GM12878 (cell line): Measurements from ENCODE around the gene CRKL. TPM values are rescaled to one million over a fixed set of nuclear protein-coding genes. Genes with fewer than 3 reads are reported as not detected.

Source experiments
- ATF7 ChIP-seq: fragments of 450-650 bp; IDR thresholded peaks from 2 replicates; pipeline ENCODE4 v1.6.1; 2016; ENCODE audit warnings: low read depth, mild to moderate bottlenecking
- CBFB ChIP-seq: IDR thresholded peaks from 2 replicates; pipeline ENCODE4 v1.6.1; 2016; ENCODE audit warnings: antibody characterized with exemption, low read depth
- CREB1 ChIP-seq: IDR thresholded peaks from 2 replicates; pipeline ENCODE4 v1.6.1; 2012; ENCODE audit warnings: low read depth, mild to moderate bottlenecking, inconsistent platforms
- EP300 ChIP-seq, 2 experiments: fragments of 150-350 bp in 1 of 2; IDR thresholded peaks; 2 replicates each; pipeline ENCODE4 v1.6.1; 2011 to 2012; ENCODE audit warnings: low read depth in 2 of 2, low read length in 2 of 2, borderline replicate concordance in 1 of 2, improper control_type of control experiment in 1 of 2, inconsistent platforms in 1 of 2; ENCODE audit not compliant: control insufficient read depth in 1 of 2
- FOXM1 ChIP-seq: IDR thresholded peaks from 2 replicates; pipeline ENCODE4 v1.6.1; 2012; ENCODE audit warnings: low read depth, mild to moderate bottlenecking, inconsistent platforms, low read length, moderate library complexity
- HCFC1 ChIP-seq: fragments of 150-350 bp; IDR thresholded peaks from 2 replicates; pipeline ENCODE4 v1.6.1; 2014; ENCODE audit warnings: low read length
- HSF1 ChIP-seq: fragments of 150-350 bp; IDR thresholded peaks from 2 replicates; pipeline ENCODE4 v1.6.1; 2014; ENCODE audit warnings: mild to moderate bottlenecking, low read depth, low read length
- IKZF2 ChIP-seq, 2 experiments: fragments of 450-650 bp; IDR thresholded peaks; 2 replicates each; pipeline ENCODE4 v1.6.1; 2017; ENCODE audit warnings: mild to moderate bottlenecking in 2 of 2, moderate library complexity in 2 of 2
- KLF5 ChIP-seq: fragments of 450-650 bp; IDR thresholded peaks from 2 replicates; pipeline ENCODE4 v1.6.1; 2014; ENCODE audit warnings: mild to moderate bottlenecking; ENCODE audit not compliant: partially characterized antibody
- MTA2 ChIP-seq: fragments of 450-650 bp; IDR thresholded peaks from 2 replicates; pipeline ENCODE4 v1.6.1; 2016; ENCODE audit warnings: low read depth, mild to moderate bottlenecking, moderate library complexity
- NBN ChIP-seq: fragments of 450-650 bp; IDR thresholded peaks from 2 replicates; pipeline ENCODE4 v1.6.1; 2016
- NRF1 ChIP-seq: conservative IDR thresholded peaks from 2 replicates; pipeline ENCODE4 v1.6.1; 2011; ENCODE audit warnings: mild to moderate bottlenecking, low read depth, low read length, improper control_type of control experiment
- PML ChIP-seq: IDR thresholded peaks from 2 replicates; pipeline ENCODE4 v1.6.1; 2012; ENCODE audit warnings: low read length, inconsistent platforms
- POLR2AphosphoS5 ChIP-seq: IDR thresholded peaks from 2 replicates; pipeline ENCODE4 v1.6.1; 2011; ENCODE audit warnings: mild to moderate bottlenecking, low read length, inconsistent platforms
- RCOR1 ChIP-seq: conservative IDR thresholded peaks from 2 replicates; pipeline ENCODE4 v1.6.1; 2012; ENCODE audit warnings: low read depth, low read length, improper control_type of control experiment
- REST ChIP-seq: IDR thresholded peaks from 2 replicates; pipeline ENCODE4 v1.6.1; 2012; ENCODE audit warnings: mild to moderate bottlenecking, low read depth, low read length
- SREBF1 ChIP-seq: IDR thresholded peaks from 2 replicates; pipeline ENCODE4 v1.6.1; 2012; ENCODE audit warnings: mild to moderate bottlenecking, low read length
- STAT3 ChIP-seq: IDR thresholded peaks from 2 replicates; pipeline ENCODE4 v1.6.1; 2011; ENCODE audit warnings: low read depth, low read length, improper control_type of control experiment
- TAF1 ChIP-seq: IDR thresholded peaks from 2 replicates; pipeline ENCODE4 v1.6.1; 2011; ENCODE audit warnings: mild to moderate bottlenecking, low read depth, low read length, borderline replicate concordance
- TBL1XR1 ChIP-seq: IDR thresholded peaks from 2 replicates; pipeline ENCODE4 v1.6.1; 2012; ENCODE audit warnings: low read depth, low read length, improper control_type of control experiment
- TCF12 ChIP-seq: IDR thresholded peaks from 2 replicates; pipeline ENCODE4 v1.6.1; 2011; ENCODE audit warnings: low read depth, mild to moderate bottlenecking, low read length
- USF2 ChIP-seq: IDR thresholded peaks from 2 replicates; pipeline ENCODE4 v1.6.1; 2011; ENCODE audit warnings: low read depth, low read length, improper control_type of control experiment, borderline replicate concordance
- ZNF384 ChIP-seq: IDR thresholded peaks from 2 replicates; pipeline ENCODE4 v1.6.1; 2012; ENCODE audit warnings: low read depth, mild to moderate bottlenecking, low read length, improper control_type of control experiment, borderline replicate concordance
- polyA plus RNA-seq, 11 experiments: library from polyadenylated mRNA; depleted of rRNA in 4 of 11; unstranded in 6 of 11; stranded (reverse) in 5 of 11; fragments of >200 nt; fragmentation: Nextera tagmentation in 4 of 11; fragmentation: Illumina TruSeq in 1 of 11; extraction: Ambion mirVana in 4 of 11; extraction: Trizol in 1 of 11; gene quantifications; 1 replicate in 1 of 11; 2 replicates in 10 of 11; pipeline versions ENCODE4 v1.2.1 to v1.2.3, GENCODE V29; 2011 to 2016; ENCODE audit warnings: inconsistent platforms in 2 of 11, missing spikeins in 2 of 11, low read depth in 1 of 11
- total RNA-seq, 4 experiments: library from RNA; depleted of rRNA in 3 of 4; stranded (reverse); fragments of >200 nt in 3 of 4; fragmentation: Illumina TruSeq in 1 of 4; extraction: Trizol in 1 of 4; gene quantifications; 2 replicates each; pipeline versions ENCODE4 v1.2.1 to v1.2.3, GENCODE V29; 2013 to 2021
- TF ChIP-seq, protein P1 (sequence below): IDR thresholded peaks from 2 replicates; pipeline ENCODE4 v1.6.1; 2012; ENCODE audit warnings: low read depth, low read length, improper control_type of control experiment

CRKL gene
- total and polyA plus RNA-seq, 10 of the 15 experiments (the other 5 are each of a cell fraction or from before 2014, with no cell fraction given) = 12.6 to 61.2 (median 32.7) TPM

- TF ChIP-seq TCF12 (peak; percentile 55; the same call in 1 of the 2 replicates), STAT3 (no peak), REST (no peak), HCFC1 (peak; percentile 12), ZNF384 (no peak), TAF1 (peak; percentile 84; the same call in 1 of the 2 replicates), ATF7 (peak; percentile 36; the same call in 1 of the 2 replicates), CBFB (peak; percentile 40; the same call in 1 of the 2 replicates), CREB1 (peak; percentile 80), FOXM1 (no peak; the same call in 1 of the 2 replicates), EP300 (IDR thresholded peaks at IDR 0.05; ENCODE audit: borderline replicate concordance in 1 of 2, control insufficient read depth in 1 of 2, low read depth in 2 of 2, low read length in 2 of 2) (peak in 1 of 2 experiments; percentile 23; a peak in 1 of 4 replicates), RCOR1 (0 out of 2 replicates have a peak, but pooled peaks have one; percentile 49), POLR2AphosphoS5 (peak; percentile 80; the same call in 1 of the 2 replicates), KLF5 (peak; percentile 44), MTA2 (no peak; the same call in 1 of the 2 replicates), SREBF1 (no peak), IKZF2 (IDR thresholded peaks at IDR 0.05) (peak; percentile 98), TBL1XR1 (0 out of 2 replicates have a peak, but pooled peaks have one; percentile 43), USF2 (no peak), PML (peak; percentile 71; the same call in 1 of the 2 replicates), NRF1 (peak; percentile 74), HSF1 (no peak), NBN (peak; percentile 82)
- TF ChIP-seq, protein P1, sequence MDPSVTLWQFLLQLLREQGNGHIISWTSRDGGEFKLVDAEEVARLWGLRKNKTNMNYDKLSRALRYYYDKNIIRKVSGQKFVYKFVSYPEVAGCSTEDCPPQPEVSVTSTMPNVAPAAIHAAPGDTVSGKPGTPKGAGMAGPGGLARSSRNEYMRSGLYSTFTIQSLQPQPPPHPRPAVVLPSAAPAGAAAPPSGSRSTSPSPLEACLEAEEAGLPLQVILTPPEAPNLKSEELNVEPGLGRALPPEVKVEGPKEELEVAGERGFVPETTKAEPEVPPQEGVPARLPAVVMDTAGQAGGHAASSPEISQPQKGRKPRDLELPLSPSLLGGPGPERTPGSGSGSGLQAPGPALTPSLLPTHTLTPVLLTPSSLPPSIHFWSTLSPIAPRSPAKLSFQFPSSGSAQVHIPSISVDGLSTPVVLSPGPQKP = peak; percentile 28; the same call in 1 of the 2 replicates
These were observed at the start of gene CRKL (continued) for GRCh38 chr22:20916916-20917810.
